Measurements from ENCODE around the gene ZNF532.
"Not testable (repeated sequence)": the region's sequence is repeated elsewhere in the genome, so short reads cannot be mapped to it uniquely, and the experiment has no call there.

DNA sequence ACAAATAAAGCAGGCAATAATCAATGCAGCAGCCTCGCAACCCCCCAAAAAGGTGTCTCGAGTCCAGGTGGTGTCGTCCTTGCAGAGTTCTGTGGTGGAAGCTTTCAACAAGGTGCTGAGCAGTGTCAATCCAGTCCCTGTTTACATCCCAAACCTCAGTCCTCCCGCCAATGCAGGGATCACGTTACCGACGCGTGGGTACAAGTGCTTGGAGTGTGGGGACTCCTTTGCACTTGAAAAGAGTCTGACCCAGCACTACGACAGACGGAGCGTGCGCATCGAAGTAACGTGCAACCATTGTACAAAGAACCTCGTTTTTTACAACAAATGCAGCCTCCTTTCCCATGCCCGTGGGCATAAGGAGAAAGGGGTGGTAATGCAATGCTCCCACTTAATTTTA, 55.3 kb downstream of the ZNF532 start:
- TF ChIP-seq, protein P1, sequence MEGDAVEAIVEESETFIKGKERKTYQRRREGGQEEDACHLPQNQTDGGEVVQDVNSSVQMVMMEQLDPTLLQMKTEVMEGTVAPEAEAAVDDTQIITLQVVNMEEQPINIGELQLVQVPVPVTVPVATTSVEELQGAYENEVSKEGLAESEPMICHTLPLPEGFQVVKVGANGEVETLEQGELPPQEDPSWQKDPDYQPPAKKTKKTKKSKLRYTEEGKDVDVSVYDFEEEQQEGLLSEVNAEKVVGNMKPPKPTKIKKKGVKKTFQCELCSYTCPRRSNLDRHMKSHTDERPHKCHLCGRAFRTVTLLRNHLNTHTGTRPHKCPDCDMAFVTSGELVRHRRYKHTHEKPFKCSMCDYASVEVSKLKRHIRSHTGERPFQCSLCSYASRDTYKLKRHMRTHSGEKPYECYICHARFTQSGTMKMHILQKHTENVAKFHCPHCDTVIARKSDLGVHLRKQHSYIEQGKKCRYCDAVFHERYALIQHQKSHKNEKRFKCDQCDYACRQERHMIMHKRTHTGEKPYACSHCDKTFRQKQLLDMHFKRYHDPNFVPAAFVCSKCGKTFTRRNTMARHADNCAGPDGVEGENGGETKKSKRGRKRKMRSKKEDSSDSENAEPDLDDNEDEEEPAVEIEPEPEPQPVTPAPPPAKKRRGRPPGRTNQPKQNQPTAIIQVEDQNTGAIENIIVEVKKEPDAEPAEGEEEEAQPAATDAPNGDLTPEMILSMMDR (optimal IDR thresholded peaks at IDR 0.05 in 1 of 3, IDR thresholded peaks at IDR 0.05 in 1 of 3, conservative IDR thresholded peaks at IDR 0.05 in 1 of 3; ENCODE audit: extremely low read depth in 1 of 3, insufficient read depth in 2 of 3, low read length in 3 of 3) = not testable (repeated sequence)
- TF ChIP-seq EZH2 (IDR thresholded peaks at IDR 0.05; ENCODE audit: low read length) = not testable (repeated sequence)

All from keratinocyte (primary cell).